ENCODE results near the gene PSORS1C2. TPM values are rescaled to one million over a fixed set of nuclear protein-coding genes. Genes with fewer than 3 reads are reported as not detected.

The PSORS1C2 gene
- total RNA-seq, 1 experiment from 2014 or later, result not detected

DNA sequence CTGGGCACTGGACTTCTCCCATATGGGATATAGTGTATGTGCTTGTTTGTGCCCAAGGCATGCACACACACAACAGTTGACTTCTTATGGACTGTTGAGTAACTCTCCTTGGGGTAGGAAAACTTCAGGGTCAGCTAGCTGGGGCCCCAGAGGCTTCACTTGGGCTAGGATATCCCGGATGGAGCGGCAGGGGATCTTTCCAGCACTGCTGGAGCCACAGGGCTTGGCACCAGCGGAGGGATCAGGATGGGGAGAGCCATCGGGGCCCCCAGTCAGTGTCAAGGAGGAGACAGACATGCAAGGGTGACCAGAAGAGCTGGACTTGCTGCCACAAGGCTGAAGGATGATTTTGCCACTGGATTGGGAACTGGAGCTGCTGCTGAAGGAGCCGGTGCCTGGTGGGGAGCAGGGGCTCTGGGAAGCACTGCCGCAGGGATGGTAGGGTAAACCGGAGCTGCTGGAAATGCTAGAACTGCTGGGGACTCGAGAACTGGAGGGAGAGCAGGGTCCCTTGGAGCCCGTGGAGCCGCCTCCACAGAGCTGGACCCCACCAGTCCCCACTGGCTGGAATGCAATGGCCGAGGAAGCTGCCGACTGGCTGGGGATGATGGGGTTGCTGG is 22.8 kb downstream of the PSORS1C2 start:
- Histone ChIP-seq H3K79me2 (ENCODE audit: low read depth) (peaks cover 13% of the 10 kb centered on the region), H3K4me1 (replicated peaks; ENCODE audit: insufficient read depth) (peaks cover 43% of the 10 kb centered on the region), H4K20me1 (ENCODE audit: insufficient read depth) (no peaks in the 10 kb centered on the region), H3K27me3 (ENCODE audit: insufficient read depth, low read depth) (no peaks in the 10 kb centered on the region), H3K27ac (peak overlapping the region; percentile 95), H3F3A (ENCODE audit: insufficient read depth, low read depth) (peaks cover 11% of the 10 kb centered on the region), H3K9me3 (ENCODE audit: insufficient read depth, low read depth) (no peaks in the 10 kb centered on the region), H3K4me3 (peak overlapping the region; percentile 58; the same call in 1 of the 2 replicates), H2AFZ (no peak overlapping the region), H3K36me3 (ENCODE audit: low read depth) (no peaks in the 10 kb centered on the region), H3K9me2 (ENCODE audit: insufficient read depth) (no peaks in the 10 kb centered on the region), H3K4me2 (peak overlapping the region; percentile 86)
- TF ChIP-seq EZH2 (IDR thresholded peaks at IDR 0.05; ENCODE audit: low read depth) (no peak), CTCF (conservative IDR thresholded peaks at IDR 0.05) (no peak)
- DNase-seq, result no peak
- BruUV-seq (replicated peaks), result TSS peak; percentile 26
- ChIA-PET POLR2A (ENCODE audit: unreplicated experiment) (interaction anchor here (0.6 to 0.7 kb wide), 3 partner anchors 15 to 73 kb away, joined by 3 to 4 read pairs (median 4); no protein-coding TSS in a partner anchor), CTCF (interaction anchor here (0.6 to 3.3 kb wide), 7 partner anchors 10 to 385 kb away, joined by 3 to 45 read pairs (median 4); no protein-coding TSS in a partner anchor)
- intact Hi-C loops (cut with micrococcal nuclease; ENCODE audit: unreplicated experiment), result no loop called here

DNA sequence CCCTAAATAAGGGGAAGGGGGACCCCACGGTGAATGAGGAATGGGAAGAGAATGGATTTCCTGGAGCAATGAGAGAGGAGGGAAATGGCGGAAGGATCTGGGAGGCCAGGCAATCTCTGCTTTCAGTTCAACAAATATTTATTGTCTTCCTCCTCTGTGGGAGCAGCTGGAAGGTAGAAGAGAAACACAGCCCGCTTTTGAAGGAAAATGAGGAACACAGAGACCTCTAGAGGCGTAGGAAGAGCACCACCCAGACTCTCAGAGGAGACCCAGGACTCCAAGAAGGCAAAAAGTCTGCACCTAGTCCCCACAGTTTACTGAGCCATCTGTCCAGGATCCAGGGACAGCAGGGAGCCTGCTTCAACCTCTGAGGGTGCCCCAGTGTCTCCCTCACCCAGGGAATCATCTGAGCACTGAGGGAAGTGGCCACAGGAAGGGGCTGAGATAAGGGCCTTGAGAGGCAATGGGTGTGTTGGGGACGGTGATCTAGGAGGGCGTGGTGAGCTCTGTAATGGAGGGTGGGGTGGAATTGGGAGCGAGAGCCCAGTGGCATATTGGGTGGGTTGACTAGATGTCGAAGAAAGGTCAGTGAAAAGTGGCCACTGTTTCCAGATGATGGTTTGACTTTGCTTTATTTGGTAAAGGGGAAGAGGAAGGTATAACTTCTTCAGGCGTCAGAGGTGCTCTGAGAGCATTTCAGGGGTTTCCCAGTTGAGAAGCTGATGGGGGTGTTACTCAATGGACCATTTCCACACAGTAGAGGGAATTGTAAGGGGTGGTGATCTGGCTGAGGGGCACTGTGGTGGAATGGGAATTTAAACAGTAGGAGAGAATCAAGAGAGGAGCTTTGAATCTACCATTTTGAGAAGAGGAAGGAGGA is 23.7 kb downstream of the PSORS1C2 start:
- peaks cover 43% of the 10 kb centered on the region for H3K4me1 ChIP-seq (replicated peaks; ENCODE audit: insufficient read depth)
- no peaks in the 10 kb centered on the region for H3K36me3 ChIP-seq (ENCODE audit: low read depth)
- peak overlapping the region; percentile 95 for H3K27ac ChIP-seq
- peaks cover 11% of the 10 kb centered on the region for H3F3A ChIP-seq (ENCODE audit: insufficient read depth, low read depth)
- peak; percentile 56 to 76 for DNase-seq
- H3K4me3 ChIP-seq, result peak overlapping the region; percentile 58
- ChIA-PET POLR2A (ENCODE audit: unreplicated experiment) (interaction anchor here (0.5 to 1.0 kb wide), 11 partner anchors 14 to 606 kb away, joined by 3 to 19 read pairs (median 6); no protein-coding TSS in a partner anchor), CTCF (interaction anchor here (0.6 to 3.3 kb wide), 16 partner anchors 9 to 459 kb away, joined by 3 to 45 read pairs (median 4); partner anchors contain the start of gene VARS2)
- H3K79me2 ChIP-seq (ENCODE audit: low read depth), result peaks cover 13% of the 10 kb centered on the region
- H3K9me2 ChIP-seq (ENCODE audit: insufficient read depth), result no peaks in the 10 kb centered on the region
- H4K20me1 ChIP-seq (ENCODE audit: insufficient read depth), result no peaks in the 10 kb centered on the region
- H3K27me3 ChIP-seq (ENCODE audit: insufficient read depth, low read depth), result no peaks in the 10 kb centered on the region
- BruUV-seq (replicated peaks), result no TSS peak
- peak overlapping the region; percentile 67 for H2AFZ ChIP-seq
- peak overlapping the region; percentile 86 for H3K4me2 ChIP-seq
- H3K9me3 ChIP-seq (ENCODE audit: insufficient read depth, low read depth), result no peaks in the 10 kb centered on the region
- TF ChIP-seq EZH2 (IDR thresholded peaks at IDR 0.05; ENCODE audit: low read depth), result no peak
- TF ChIP-seq CTCF (conservative IDR thresholded peaks at IDR 0.05), result peak; percentile 55; the same call in 1 of the 2 replicates
- intact Hi-C loops (cut with micrococcal nuclease; ENCODE audit: unreplicated experiment), result loop anchor here (1.0 kb wide), 1 partner anchor 28 kb away; no protein-coding TSS in a partner anchor

DNA sequence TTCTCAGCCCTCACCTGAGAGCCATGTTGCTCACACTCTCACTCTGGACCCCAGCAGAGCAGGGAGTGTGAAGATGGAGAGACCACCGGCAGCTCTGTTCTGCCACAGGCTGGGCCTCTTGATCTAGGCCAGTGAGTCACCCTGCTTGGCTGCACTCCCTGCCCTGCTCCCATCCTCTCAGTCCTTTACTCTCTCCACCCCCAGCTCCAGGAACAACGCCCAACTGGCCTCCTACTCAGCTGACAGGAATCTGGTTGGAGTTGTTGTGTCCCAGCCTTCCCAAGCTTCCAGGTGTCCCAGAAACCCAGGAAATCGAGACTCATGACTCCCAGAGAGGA is 24.4 kb downstream of the PSORS1C2 start, which contains the start of gene PSORS1C1:
Gene PSORS1C1 (plus strand): TSS at position 260 of the 338 bp plus-strand sequence. CDS start 14,833 bp downstream, outside the sequence.
- CTCF ChIA-PET, result interaction anchor here (0.6 to 3.3 kb wide), 10 partner anchors 10 to 294 kb away, joined by 3 to 45 read pairs (median 4); partner anchors contain the start of gene VARS2
- Histone ChIP-seq H3K4me1 (replicated peaks; ENCODE audit: insufficient read depth) (peaks cover 43% of the 10 kb centered on the region), H3K27ac (peak within 1 kb of the TSS; percentile 95), H4K20me1 (ENCODE audit: insufficient read depth) (no peaks in the 10 kb centered on the region), H3F3A (ENCODE audit: insufficient read depth, low read depth) (peaks cover 11% of the 10 kb centered on the region), H3K4me2 (peak within 1 kb of the TSS; percentile 86), H3K4me3 (peak within 1 kb of the TSS; percentile 58), H3K79me2 (ENCODE audit: low read depth) (peaks cover 13% of the 10 kb centered on the region), H3K9me3 (ENCODE audit: insufficient read depth, low read depth) (no peaks in the 10 kb centered on the region), H3K36me3 (ENCODE audit: low read depth) (no peaks in the 10 kb centered on the region), H3K27me3 (ENCODE audit: insufficient read depth, low read depth) (no peaks in the 10 kb centered on the region), H2AFZ (peak within 1 kb of the TSS; percentile 67), H3K9me2 (ENCODE audit: insufficient read depth) (no peaks in the 10 kb centered on the region)
- BruUV-seq (replicated peaks), result TSS peak; percentile 61
- POLR2A ChIA-PET (ENCODE audit: unreplicated experiment), result interaction anchor here (0.5 to 1.0 kb wide), 8 partner anchors 22 to 605 kb away, joined by 4 to 19 read pairs (median 6); no protein-coding TSS in a partner anchor
- peak; percentile 90 for DNase-seq
- TF ChIP-seq CTCF (conservative IDR thresholded peaks at IDR 0.05) (no peak), EZH2 (IDR thresholded peaks at IDR 0.05; ENCODE audit: low read depth) (no peak)
- intact Hi-C loops (cut with micrococcal nuclease; ENCODE audit: unreplicated experiment), result loop anchor here (1.0 kb wide), 1 partner anchor 27 kb away; no protein-coding TSS in a partner anchor

All from PC-9 (cell line).